Glomerular endothelial cell (primary cell): ENCODE data around the gene PA2G4. TPM values are rescaled to one million over a fixed set of nuclear protein-coding genes. Genes with fewer than 3 reads are reported as not detected.
"Not testable (repeated sequence)": the region's sequence is repeated elsewhere in the genome, so short reads cannot be mapped to it uniquely, and the experiment has no call there.

ENCODE experiments used
- DNase-seq: peaks from one replicate; pipeline ENCODE4 v3.0.0-alpha.2; 2011; ENCODE audit warnings: low read depth, low spot score; ENCODE audit errors: extremely low read depth
- total RNA-seq: library from RNA; depleted of rRNA; stranded (reverse); fragments of >200 nt; gene quantifications from 2 replicates; pipeline ENCODE4 v1.2.3, GENCODE V29; 2015

The PA2G4 gene
- total RNA-seq, result 113 and 125 TPM in 2 replicates

DNA sequence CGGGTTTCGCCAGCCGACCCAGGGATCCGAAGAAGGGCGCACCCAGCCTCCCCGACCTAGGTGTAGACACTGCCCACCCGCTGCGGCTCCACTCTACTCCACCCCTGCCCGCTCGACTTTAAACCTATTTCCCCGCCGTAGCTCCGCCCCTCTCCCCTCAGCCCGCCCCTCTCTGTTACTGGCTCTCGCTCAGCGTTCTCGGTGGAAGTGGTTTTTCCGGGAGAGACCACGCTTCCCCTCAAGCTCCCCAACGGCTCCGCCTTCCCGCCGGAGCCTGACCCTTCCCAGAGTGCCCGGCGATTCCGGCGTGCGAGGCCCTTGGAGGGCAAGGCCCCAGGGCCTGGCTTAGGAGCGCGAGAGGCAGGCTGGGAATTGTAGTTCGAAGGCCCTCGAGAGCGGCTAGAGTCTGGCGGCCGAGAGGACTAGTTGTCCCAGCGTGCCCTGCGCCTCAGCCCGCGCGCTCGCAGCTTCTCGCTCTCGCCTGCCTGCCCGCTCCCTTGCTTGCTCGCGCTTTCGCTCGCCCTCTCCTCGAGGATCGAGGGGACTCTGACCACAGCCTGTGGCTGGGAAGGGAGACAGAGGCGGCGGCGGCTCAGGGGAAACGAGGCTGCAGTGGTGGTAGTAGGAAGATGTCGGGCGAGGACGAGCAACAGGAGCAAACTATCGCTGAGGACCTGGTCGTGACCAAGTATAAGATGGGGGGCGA lies at the start of gene PA2G4:
TSS of gene PA2G4 (plus strand) at position 451 of the 706 bp plus-strand sequence. CDS start at position 630, 179 bp downstream.
- peak; percentile 88 for DNase-seq

DNA sequence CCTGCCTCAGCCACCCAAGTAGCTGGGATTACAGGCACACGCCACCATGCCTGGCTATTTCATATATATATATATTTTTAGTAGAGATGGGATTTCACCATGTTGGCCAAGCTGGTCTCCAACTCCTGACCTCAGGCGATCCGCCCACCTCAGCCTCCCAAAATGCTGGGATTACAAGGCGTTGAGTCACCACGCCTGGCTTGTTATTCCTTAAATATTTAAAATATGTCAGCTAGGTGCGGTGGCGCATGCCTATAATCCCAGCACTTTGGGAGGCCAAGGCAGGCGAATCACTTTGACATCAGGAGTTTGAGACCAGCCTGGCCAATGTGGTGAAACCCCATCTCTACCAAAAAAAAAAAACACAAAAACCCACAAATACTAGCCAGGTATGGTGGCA lies 44.4 kb upstream of the PA2G4 start:
- DNase-seq, result not testable (repeated sequence)

DNA sequence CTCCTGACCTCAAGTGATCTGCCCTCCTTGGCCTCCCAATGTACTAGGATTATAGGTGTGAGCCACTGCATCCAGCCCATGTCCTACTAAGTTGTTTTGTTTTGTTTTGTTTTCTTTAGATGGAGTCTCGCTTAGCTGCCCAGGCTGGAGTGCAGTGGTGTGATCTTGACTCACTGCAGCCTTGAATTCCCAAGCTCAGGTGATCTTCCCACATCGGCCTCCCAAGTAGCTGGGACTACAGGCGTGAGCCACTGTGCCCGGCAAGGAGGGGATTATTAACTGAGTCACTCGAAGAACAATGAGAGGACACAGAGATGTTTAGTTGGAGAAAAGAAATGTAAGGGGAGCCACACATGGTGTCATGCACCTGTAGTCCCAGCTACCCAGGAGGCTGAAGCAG lies 42.4 kb upstream of the PA2G4 start:
- no peak for DNase-seq

- no peak for DNase-seq
Observed at GRCh38 chr12:56062996-56063395, 41.4 kb upstream of the PA2G4 start.

- DNase-seq, result no peak
Observed at GRCh38 chr12:56071648-56072047, 32.7 kb upstream of the PA2G4 start.

- DNase-seq, result no peak
Observed at GRCh38 chr12:56074396-56074795, 30.0 kb upstream of the PA2G4 start.

GRCh38 chr12:56077966-56078365 lies 26.4 kb upstream of the PA2G4 start:
- DNase-seq, result not testable (repeated sequence)

DNA sequence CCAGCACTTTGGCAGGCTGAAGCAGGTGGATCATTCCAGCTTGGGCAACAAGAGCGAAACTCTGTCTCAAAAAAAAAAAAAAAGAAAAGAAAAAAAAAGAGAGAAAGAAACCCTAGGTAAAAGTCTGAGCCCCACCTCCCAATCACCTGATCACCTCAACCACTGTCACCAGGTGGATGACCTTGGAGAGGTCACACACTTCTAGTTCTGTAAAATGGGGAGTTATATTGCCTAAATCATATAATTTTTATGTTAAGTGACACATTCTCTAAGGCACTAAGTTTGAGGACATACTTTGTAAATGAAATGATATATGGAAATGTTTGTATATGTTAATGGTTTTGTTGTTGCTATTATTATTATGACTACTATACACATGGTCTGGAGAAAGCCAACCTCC lies 25.9 kb upstream of the PA2G4 start:
- DNase-seq, result no peak

- no peak for DNase-seq
Observed at GRCh38 chr12:56078931-56079722, 25.2 kb upstream of the PA2G4 start.

DNA sequence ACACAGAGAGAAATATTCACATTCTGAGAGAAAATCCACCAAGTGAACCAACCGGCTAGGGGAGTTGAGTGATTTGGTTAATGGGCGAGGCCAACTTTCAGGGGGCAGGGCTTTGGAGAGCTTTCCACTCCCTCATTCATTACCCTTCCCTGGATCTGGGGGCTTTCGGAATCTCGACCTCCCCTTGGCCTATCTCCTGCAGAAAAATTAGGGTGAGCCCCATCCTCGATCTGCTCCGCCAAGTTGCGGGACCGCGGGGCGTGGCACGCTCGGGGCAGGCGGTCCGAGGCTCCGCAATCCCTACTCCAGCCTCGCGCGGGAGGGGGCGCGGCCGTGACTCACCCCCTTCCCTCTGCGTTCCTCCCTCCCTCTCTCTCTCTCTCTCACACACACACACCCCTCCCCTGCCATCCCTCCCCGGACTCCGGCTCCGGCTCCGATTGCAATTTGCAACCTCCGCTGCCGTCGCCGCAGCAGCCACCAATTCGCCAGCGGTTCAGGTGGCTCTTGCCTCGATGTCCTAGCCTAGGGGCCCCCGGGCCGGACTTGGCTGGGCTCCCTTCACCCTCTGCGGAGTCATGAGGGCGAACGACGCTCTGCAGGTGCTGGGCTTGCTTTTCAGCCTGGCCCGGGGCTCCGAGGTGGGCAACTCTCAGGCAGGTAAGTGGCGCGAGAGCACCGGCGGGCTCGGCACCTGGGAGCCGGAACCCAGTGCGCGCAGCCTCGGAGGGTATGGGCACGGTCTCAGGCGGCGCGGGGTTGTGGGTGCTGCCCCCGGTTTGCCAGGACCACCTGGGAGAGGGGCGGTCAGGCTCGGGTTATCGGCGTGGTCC lies 24.4 kb upstream of the PA2G4 start, which contains the start of gene ERBB3:
TSS of gene ERBB3 (plus strand) at position 443 of the 833 bp plus-strand sequence. CDS start at position 579, 136 bp downstream.
- no peak for DNase-seq

- no peak for DNase-seq
Observed at GRCh38 chr12:56080556-56081138, 23.7 kb upstream of the PA2G4 start.

DNA sequence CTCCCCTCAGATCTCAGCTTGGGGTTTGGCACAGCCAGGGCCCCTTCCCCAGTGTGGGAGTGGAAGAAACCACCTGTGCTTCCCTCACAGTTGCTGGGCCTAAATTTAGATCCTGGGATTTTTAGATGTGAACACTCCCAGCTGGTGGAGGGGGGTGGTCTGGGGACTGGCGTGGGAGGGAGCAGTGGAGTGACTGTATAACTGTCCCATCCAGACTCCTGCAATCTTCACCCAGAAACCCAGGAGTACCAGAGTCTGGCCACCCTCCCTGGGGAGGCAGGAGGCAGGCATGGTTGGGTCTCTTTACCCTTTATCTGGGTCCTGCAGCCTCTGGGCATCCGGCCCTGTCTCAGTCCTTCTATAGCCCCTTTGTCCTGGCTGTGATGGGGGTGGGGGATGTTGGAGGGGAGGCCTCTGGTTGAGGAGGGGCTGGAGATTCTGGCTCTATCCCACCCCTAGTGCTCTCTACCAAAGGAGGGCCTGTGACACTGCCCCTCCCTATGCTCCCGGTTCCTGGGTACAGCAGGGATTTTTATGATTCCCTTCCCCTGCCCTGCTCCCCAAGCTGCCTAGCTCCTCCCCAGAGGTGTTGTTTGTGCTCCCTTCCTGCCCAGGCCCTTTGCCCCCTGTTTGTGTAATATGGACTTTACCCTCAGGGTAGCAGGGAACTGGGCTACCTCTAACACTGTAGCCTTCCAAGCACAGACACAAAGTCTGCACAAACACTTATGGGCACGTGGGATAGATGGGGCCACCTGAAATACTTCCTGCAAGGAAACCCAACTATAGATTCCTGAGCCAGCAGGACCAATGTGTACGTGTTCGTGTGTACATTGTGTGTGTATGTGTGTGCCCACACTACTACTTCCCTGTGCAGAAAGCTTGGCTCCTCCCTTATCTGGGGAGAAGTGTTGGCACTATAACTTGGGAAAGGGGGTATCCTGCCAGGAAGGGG lies 22.7 kb upstream of the PA2G4 start:
- no peak for DNase-seq

GRCh38 chr12:56082382-56082781 lies 22.0 kb upstream of the PA2G4 start:
- no peak for DNase-seq

DNA sequence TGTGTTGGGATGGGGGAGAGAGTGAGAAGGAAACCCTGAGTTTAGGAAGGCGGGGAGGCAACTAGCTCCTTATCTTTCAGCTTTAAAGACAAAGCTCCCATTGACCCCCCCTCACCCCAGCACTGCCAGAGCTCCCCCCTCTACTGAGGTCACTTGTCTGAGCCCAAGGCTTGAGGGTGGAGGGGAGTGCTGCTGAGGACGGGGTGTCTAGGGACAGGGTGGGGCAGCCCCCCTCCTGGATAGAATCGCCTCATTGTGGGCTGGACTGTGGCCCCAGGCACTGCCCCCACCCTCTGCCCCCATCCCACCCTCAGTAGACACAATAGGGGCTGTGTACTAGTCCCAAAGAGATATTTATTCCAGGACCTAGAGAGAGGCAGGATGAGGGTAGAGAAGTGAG lies 21.4 kb upstream of the PA2G4 start:
- no peak for DNase-seq

DNA sequence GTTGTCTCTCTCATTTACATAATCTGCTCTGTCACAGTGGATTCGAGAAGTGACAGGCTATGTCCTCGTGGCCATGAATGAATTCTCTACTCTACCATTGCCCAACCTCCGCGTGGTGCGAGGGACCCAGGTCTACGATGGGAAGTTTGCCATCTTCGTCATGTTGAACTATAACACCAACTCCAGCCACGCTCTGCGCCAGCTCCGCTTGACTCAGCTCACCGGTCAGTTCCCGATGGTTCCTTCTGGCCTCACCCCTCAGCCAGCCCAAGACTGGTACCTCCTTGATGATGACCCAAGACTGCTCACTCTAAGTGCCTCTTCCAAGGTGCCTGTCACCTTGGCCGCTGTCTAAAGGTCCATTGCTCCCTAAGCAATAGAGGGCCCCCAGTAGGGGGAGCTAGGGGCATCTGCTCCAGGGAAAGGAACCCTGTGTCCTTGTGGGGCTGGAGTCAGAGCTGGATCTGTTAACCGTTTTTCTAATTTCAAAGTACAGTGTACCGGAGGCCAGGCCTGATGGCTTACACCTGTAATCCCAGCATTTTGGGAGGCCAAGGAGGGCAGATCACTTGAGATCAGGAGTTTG lies 19.3 kb upstream of the PA2G4 start:
- no peak for DNase-seq

GRCh38 chr12:56086096-56086495 lies 18.3 kb upstream of the PA2G4 start:
- no peak for DNase-seq

DNA sequence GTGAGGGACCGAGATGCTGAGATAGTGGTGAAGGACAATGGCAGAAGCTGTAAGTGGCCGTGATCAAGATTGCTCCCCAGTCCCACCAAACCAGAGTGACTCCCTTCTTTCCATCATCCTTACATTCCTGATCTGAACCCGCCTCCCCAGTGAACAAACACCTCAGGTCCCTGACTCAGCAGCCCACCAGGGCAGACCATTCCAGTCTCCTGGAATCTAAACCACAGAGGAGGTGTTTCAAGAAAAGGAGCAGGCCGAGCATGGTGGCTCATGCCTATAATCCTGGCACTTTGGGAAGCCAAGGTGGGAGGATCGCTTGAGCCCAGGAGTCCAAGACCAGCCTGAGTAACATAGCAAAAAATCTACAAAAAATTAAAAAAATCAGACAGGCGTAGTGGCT lies 17.8 kb upstream of the PA2G4 start:
- DNase-seq, result no peak

- DNase-seq, result no peak
Observed at GRCh38 chr12:56087220-56087619, 17.1 kb upstream of the PA2G4 start.

DNA sequence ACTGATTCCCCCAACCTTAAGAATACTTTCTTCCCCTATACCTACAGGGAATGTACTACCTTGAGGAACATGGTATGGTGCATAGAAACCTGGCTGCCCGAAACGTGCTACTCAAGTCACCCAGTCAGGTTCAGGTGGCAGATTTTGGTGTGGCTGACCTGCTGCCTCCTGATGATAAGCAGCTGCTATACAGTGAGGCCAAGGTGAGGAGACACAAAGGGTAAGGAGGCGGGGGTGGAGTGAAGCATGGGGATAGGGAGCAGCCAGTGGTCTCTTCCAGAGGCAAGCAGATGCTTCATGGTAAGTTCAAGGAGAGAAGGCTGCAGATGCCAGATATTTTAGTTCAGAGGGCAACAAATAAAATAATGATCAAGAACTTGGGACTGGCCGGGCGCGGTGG lies 6.6 kb upstream of the PA2G4 start:
- DNase-seq, result no peak
